Effector memory CD8-positive, alpha-beta T cell (primary cell): ENCODE measurements around the gene DDN.

Experiments
- ATAC-seq: fragments of 150-1000 bp; cut with Tn5 transposase; replicated peaks from 2 replicates; pipeline ENCODE4 v1.10.0; 2021; ENCODE audit warnings: mild to moderate bottlenecking, moderate library complexity
- DNase-seq, 3 experiments: peaks; one replicate each; pipeline ENCODE4 v3.0.0; 2021
- H3K27ac Mint-ChIP-seq, 2 donors: one replicate each; pipeline ENCODE4 v1.8.0; 2022; ENCODE audit warnings: mild to moderate bottlenecking in 2 of 2, mixed read lengths in 2 of 2, moderate library complexity in 2 of 2
- H3K27me3 Mint-ChIP-seq, 2 donors: one replicate each; pipeline ENCODE4 v1.8.0; 2022; ENCODE audit warnings: mixed read lengths in 2 of 2
- H3K36me3 Mint-ChIP-seq: one replicate; pipeline ENCODE4 v1.8.0; 2022; ENCODE audit warnings: mild to moderate bottlenecking, moderate library complexity, mixed read lengths; ENCODE audit not compliant: insufficient read depth
- H3K4me1 Mint-ChIP-seq, 2 donors: one replicate each; pipeline ENCODE4 v1.8.0; 2022; ENCODE audit warnings: low read depth in 2 of 2, mixed read lengths in 2 of 2
- H3K4me3 Mint-ChIP-seq, 2 donors: one replicate each; pipeline ENCODE4 v1.8.0; 2022; ENCODE audit warnings: mild to moderate bottlenecking in 2 of 2, mixed read lengths in 2 of 2, moderate library complexity in 2 of 2
- H3K9me3 Mint-ChIP-seq, 2 donors: one replicate each; pipeline ENCODE4 v1.8.0; 2022; ENCODE audit warnings: mixed read lengths in 2 of 2

DDN gene

DNA sequence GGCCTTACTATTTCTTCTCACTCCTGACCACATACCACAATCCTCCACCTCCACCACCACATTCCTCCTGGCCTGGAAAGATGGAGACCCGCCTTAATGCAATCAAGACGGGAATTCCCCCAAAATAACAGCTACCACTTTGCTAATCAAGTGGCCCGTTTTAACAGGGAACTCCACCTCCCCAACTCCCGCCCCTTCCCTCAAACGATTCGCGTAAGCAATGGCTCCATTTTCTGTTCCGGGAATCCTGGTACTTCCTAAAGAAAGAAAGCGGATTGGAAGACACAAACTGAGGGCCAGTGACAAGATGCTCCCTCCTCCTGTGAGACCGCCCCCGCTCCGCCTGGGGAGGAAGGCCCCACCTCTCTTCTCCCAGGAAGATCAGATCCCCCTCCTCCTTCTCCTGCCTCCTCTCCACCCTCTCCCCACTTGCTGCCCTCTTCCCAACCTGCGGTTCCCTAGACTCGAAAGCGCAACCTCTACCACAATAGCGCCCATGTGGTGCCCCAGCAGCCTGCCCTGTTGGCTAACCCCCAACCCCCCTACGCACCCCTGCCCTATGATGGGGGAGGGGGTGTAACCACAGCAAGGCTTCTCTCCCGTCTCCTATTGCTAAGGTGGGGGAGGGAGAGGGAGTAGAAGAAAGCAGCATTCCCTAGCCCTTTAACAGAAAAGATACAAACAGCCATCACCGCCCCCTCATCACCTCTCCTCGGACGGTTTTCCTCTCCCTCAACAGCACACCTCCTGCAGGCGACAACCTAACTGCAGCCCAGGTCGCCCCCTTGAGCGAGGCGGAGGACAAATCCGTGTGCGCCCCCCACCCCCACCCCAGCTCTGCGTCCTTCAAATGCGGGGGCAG, 42.7 kb downstream of the DDN start:
- H3K36me3 Mint-ChIP-seq: peaks cover 11% of the 10 kb centered on the region
- H3K4me3 Mint-ChIP-seq: peak overlapping the region; percentile 97 to 99
- H3K9me3 Mint-ChIP-seq: no peaks in the 10 kb centered on the region
- DNase-seq: no peak
- peaks cover 6 to 17% of the 10 kb centered on the region in 2 donors for H3K27me3 Mint-ChIP-seq
- peaks cover 40 to 52% of the 10 kb centered on the region in 2 donors for H3K4me1 Mint-ChIP-seq
- peak overlapping the region; percentile 95 to 96 for H3K27ac Mint-ChIP-seq
- peak; percentile 37 for ATAC-seq

- Mint-ChIP-seq H3K9me3 (no peaks in the 10 kb centered on the region), H3K27ac (peak overlapping the region in 1 of 2 donors; percentile 81), H3K4me1 (peaks cover 40 to 52% of the 10 kb centered on the region in 2 donors), H3K36me3 (peaks cover 11% of the 10 kb centered on the region), H3K27me3 (peaks cover 0 to 8% of the 10 kb centered on the region in 2 donors), H3K4me3 (peak overlapping the region; percentile 18 to 99)
- ATAC-seq (no peak), DNase-seq (no peak)
These were observed 44.2 kb downstream of the DDN start for GRCh38 chr12:48954841-48955501.

GRCh38 chr12:48954061-48954460, 45.1 kb downstream of the DDN start:
- Mint-ChIP-seq H3K27me3 (peaks cover 0 to 1% of the 10 kb centered on the region in 2 donors), H3K4me3 (no peak overlapping the region), H3K27ac (peak overlapping the region; percentile 59 to 81), H3K36me3 (peaks cover 11% of the 10 kb centered on the region), H3K4me1 (peaks cover 40 to 52% of the 10 kb centered on the region in 2 donors), H3K9me3 (no peaks in the 10 kb centered on the region)
- no peak for DNase-seq
- no peak for ATAC-seq

GRCh38 chr12:48952691-48953090, 46.5 kb downstream of the DDN start:
- Mint-ChIP-seq H3K27me3 (no peaks in the 10 kb centered on the region), H3K4me3 (no peak overlapping the region), H3K4me1 (peaks cover 44 to 53% of the 10 kb centered on the region in 2 donors), H3K36me3 (peaks cover 10% of the 10 kb centered on the region), H3K27ac (no peak overlapping the region), H3K9me3 (no peaks in the 10 kb centered on the region)
- DNase-seq (no peak), ATAC-seq (no peak)

GRCh38 chr12:48947727-48948126, 51.4 kb downstream of the DDN start:
- Mint-ChIP-seq H3K9me3 (no peaks in the 10 kb centered on the region), H3K27ac (no peak overlapping the region), H3K36me3 (peaks cover 9% of the 10 kb centered on the region), H3K4me3 (no peak overlapping the region), H3K27me3 (no peaks in the 10 kb centered on the region), H3K4me1 (peaks cover 21 to 25% of the 10 kb centered on the region in 2 donors)
- DNase-seq (no peak), ATAC-seq (no peak)

DNA sequence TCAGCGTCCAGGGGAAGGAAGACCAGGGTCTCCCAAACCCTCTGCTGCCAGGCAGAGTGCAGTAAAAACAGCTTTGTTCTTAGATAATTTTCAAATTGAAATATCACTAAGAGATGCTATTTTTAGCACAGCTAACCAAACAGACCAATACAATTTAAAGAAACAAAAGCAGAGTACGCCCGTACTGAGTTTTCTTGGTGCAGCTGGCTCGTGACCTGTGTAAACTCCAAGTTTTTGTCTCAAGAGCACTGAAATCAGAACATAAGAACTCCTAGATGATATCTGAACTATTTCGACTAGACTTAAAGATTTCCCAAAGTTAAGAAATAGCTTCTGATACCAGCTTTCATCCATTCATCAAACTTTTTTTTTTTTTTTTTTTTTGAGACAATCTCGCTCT, 52.2 kb downstream of the DDN start:
- Mint-ChIP-seq H3K4me1 (peaks cover 19 to 20% of the 10 kb centered on the region in 2 donors), H3K36me3 (peaks cover 9% of the 10 kb centered on the region), H3K9me3 (no peaks in the 10 kb centered on the region), H3K27ac (peak overlapping the region; percentile 27 to 41), H3K27me3 (no peaks in the 10 kb centered on the region), H3K4me3 (no peak overlapping the region)
- ATAC-seq (no peak), DNase-seq (no peak)

DNA sequence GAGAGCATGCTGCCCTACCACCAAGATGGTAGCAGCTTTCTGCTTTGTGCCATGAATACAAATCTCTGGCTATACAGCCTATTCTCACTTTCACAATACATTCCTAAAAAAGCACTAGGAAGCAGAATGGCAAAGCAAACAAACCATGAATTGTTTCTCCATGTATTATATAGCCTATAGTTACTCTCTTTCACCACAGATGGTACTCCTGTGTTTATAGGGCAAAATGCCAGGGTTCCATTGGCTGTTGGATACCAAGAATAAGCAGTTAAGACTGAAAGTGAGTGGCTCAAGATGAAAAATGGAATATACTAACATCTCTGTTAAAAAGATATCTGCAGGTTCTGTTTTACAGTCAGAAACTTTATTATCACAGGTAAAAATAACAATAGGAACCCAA, 53.0 kb downstream of the DDN start:
- Mint-ChIP-seq H3K4me1 (peaks cover 19 to 20% of the 10 kb centered on the region in 2 donors), H3K27ac (peak overlapping the region in 1 of 2 donors; percentile 41)

More for the DNA sequence above, 53.0 kb downstream of the DDN start:
- Mint-ChIP-seq H3K36me3 (peaks cover 14% of the 10 kb centered on the region), H3K27me3 (no peaks in the 10 kb centered on the region), H3K9me3 (no peaks in the 10 kb centered on the region), H3K4me3 (no peak overlapping the region)
- ATAC-seq: no peak
- no peak for DNase-seq
